Measurements from ENCODE around the gene CBS.
"Not testable (repeated sequence)": the region's sequence is repeated elsewhere in the genome, so short reads cannot be mapped to it uniquely, and the experiment has no call there.

DNA sequence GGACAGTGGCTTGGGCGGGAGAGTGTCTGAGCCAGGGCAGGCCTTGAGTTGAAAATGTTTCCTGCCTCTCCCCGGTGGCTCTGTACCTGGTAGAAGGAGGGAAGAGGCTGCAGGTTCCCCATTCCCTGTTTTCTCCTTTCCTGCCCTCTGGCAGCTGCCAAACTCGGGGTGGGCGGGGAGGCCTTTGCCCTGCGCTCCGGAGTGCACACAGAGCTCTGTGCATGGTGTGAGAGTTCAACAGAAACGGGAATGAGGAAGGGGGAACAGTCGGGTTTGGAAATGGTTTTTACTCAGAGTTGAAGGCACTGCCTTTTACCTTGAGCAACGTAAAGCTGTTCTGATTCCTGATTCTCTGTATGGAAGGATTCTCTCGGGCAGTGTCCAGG, 37.0 kb downstream of the CBS start:
- TF ChIP-seq ARNTL (CRISPR knock-in tag; IDR thresholded peaks at IDR 0.05; ENCODE audit: borderline replicate concordance, low read depth); TOX (CRISPR knock-in tag; IDR thresholded peaks at IDR 0.05; ENCODE audit: borderline replicate concordance); RARB (CRISPR knock-in tag; IDR thresholded peaks at IDR 0.05); PPARA (CRISPR knock-in tag; IDR thresholded peaks at IDR 0.05; ENCODE audit: borderline replicate concordance); ZC3H10 (CRISPR knock-in tag; IDR thresholded peaks at IDR 0.05); ZNF565 (CRISPR knock-in tag; conservative IDR thresholded peaks at IDR 0.05; ENCODE audit: low read depth); ZFP3 (CRISPR knock-in tag; IDR thresholded peaks at IDR 0.05); PATZ1 (CRISPR knock-in tag; IDR thresholded peaks at IDR 0.05; ENCODE audit: borderline replicate concordance); CSRNP3 (CRISPR knock-in tag; IDR thresholded peaks at IDR 0.05): not testable (repeated sequence)
- TF ChIP-seq, protein P1, sequence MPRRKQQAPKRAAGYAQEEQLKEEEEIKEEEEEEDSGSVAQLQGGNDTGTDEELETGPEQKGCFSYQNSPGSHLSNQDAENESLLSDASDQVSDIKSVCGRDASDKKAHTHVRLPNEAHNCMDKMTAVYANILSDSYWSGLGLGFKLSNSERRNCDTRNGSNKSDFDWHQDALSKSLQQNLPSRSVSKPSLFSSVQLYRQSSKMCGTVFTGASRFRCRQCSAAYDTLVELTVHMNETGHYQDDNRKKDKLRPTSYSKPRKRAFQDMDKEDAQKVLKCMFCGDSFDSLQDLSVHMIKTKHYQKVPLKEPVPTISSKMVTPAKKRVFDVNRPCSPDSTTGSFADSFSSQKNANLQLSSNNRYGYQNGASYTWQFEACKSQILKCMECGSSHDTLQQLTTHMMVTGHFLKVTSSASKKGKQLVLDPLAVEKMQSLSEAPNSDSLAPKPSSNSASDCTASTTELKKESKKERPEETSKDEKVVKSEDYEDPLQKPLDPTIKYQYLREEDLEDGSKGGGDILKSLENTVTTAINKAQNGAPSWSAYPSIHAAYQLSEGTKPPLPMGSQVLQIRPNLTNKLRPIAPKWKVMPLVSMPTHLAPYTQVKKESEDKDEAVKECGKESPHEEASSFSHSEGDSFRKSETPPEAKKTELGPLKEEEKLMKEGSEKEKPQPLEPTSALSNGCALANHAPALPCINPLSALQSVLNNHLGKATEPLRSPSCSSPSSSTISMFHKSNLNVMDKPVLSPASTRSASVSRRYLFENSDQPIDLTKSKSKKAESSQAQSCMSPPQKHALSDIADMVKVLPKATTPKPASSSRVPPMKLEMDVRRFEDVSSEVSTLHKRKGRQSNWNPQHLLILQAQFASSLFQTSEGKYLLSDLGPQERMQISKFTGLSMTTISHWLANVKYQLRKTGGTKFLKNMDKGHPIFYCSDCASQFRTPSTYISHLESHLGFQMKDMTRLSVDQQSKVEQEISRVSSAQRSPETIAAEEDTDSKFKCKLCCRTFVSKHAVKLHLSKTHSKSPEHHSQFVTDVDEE (CRISPR knock-in tag; IDR thresholded peaks at IDR 0.05) = not testable (repeated sequence)
